IMR-90 (cell line): ENCODE measurements around the gene CDK8. TPM values are rescaled to one million over a fixed set of nuclear protein-coding genes. Genes with fewer than 3 reads are reported as not detected.

Experiments
- ATAC-seq: fragments of 200-7000 bp; cut with Tn5 transposase; 2 replicates; pipeline ENCODE4 v1.9.1; 2020; ENCODE audit warnings: low read depth, mild to moderate bottlenecking, moderate library complexity
- BruUV-seq: library from RNA; stranded (reverse); fragments of 400-500 nt; replicated peaks from 2 replicates; lab custom pipeline; 2021; lab: Mats Ljungman, UMichigan
- CTCF ChIA-PET: fragments of 300-600 bp; formaldehyde crosslinking; extraction: SDS; loops from one replicate; lab custom pipeline; 2021; ENCODE audit warnings: antibody characterized with exemption; lab: Yijun Ruan, JAX
- POLR2A ChIA-PET: fragments of 300-600 bp; sonication (Branson Sonifier 250); formaldehyde crosslinking; loops from one replicate; lab custom pipeline; 2022; ENCODE audit warnings: antibody characterized with exemption; ENCODE audit not compliant: unreplicated experiment; lab: Charles Lee
- DNase-seq: peaks from one replicate; pipeline ENCODE4 v3.0.0; 2013
- H2AFZ ChIP-seq: replicated peaks from 2 replicates; pipeline ENCODE3; 2013; ENCODE audit warnings: low read length, mild to moderate bottlenecking; ENCODE audit not compliant: poor library complexity
- H2AK5ac ChIP-seq: 2 replicates; pipeline ENCODE4 v1.6.1; 2013; ENCODE audit warnings: low read depth, low read length, inconsistent platforms
- H2AK9ac ChIP-seq: replicated peaks from 2 replicates; pipeline ENCODE3; 2013; ENCODE audit warnings: mild to moderate bottlenecking, low read depth, low read length, moderate library complexity; ENCODE audit not compliant: poor library complexity
- H2BK120ac ChIP-seq: 2 replicates; pipeline ENCODE4 v1.6.1; 2013; ENCODE audit warnings: low read depth, low read length, inconsistent platforms
- H2BK15ac ChIP-seq: 3 replicates; pipeline ENCODE4 v1.6.1; 2013; ENCODE audit warnings: low read depth, low read length, inconsistent platforms
- H2BK20ac ChIP-seq: 2 replicates; pipeline ENCODE4 v1.6.1; 2013; ENCODE audit warnings: low read depth, mild to moderate bottlenecking, inconsistent platforms, low read length, moderate library complexity
- H2BK5ac ChIP-seq: 2 replicates; pipeline ENCODE4 v1.6.1; 2013; ENCODE audit warnings: mild to moderate bottlenecking, low read depth, low read length, inconsistent platforms; ENCODE audit not compliant: poor library complexity, severe bottlenecking
- H3K14ac ChIP-seq: replicated peaks from 2 replicates; pipeline ENCODE4 v1.6.1; 2013; ENCODE audit warnings: low read depth, low read length, inconsistent platforms
- H3K18ac ChIP-seq: 2 replicates; pipeline ENCODE4 v1.6.1; 2013; ENCODE audit warnings: low read depth, low read length, control low read depth
- H3K23ac ChIP-seq: 2 replicates; pipeline ENCODE4 v1.6.1; 2013; ENCODE audit warnings: low read depth, low read length, inconsistent platforms
- H3K27ac ChIP-seq: 2 replicates; pipeline ENCODE4 v1.5.1; 2013; ENCODE audit warnings: mild to moderate bottlenecking, control low read depth, low read length; ENCODE audit not compliant: insufficient read depth
- H3K27me3 ChIP-seq: 2 replicates; pipeline ENCODE4 v1.6.1; 2013; ENCODE audit warnings: low read length; ENCODE audit not compliant: control insufficient read depth, insufficient read depth
- H3K36me3 ChIP-seq: 2 replicates; pipeline ENCODE4 v1.6.1; 2013; ENCODE audit warnings: low read length, mixed read lengths; ENCODE audit not compliant: control insufficient read depth, insufficient read depth
- H3K4ac ChIP-seq: 2 replicates; pipeline ENCODE4 v1.6.1; 2013; ENCODE audit warnings: low read depth, low read length, inconsistent platforms
- H3K4me1 ChIP-seq: 2 replicates; pipeline ENCODE4 v1.6.1; 2013; ENCODE audit warnings: low read length, mixed read lengths; ENCODE audit not compliant: control insufficient read depth, insufficient read depth
- H3K4me2 ChIP-seq: 2 replicates; pipeline ENCODE4 v1.6.1; 2013; ENCODE audit warnings: low read depth, mild to moderate bottlenecking, control low read depth, low read length, moderate library complexity
- H3K4me3 ChIP-seq: 2 replicates; pipeline ENCODE4 v1.5.1; 2013; ENCODE audit warnings: low read depth, mild to moderate bottlenecking, control low read depth, low read length, moderate library complexity; ENCODE audit not compliant: insufficient read depth
- H3K56ac ChIP-seq: 2 replicates; pipeline ENCODE4 v1.6.1; 2013; ENCODE audit warnings: low read length, inconsistent platforms; ENCODE audit not compliant: insufficient read depth; ENCODE audit errors: extremely low read depth
- H3K79me1 ChIP-seq, 2 experiments: 2 replicates each; pipeline ENCODE4 v1.6.1; 2013; ENCODE audit warnings: low read length in 2 of 2, inconsistent platforms in 1 of 2, low read depth in 1 of 2
- H3K9ac ChIP-seq: 2 replicates; pipeline ENCODE4 v1.6.1; 2013; ENCODE audit warnings: low read depth, low read length, control low read depth
- H3K9me1 ChIP-seq: 2 replicates; pipeline ENCODE4 v1.6.1; 2013; ENCODE audit warnings: low read length, inconsistent platforms; ENCODE audit not compliant: insufficient read depth
- H3K9me3 ChIP-seq: 2 replicates; pipeline ENCODE4 v1.6.1; 2013; ENCODE audit warnings: low read length; ENCODE audit not compliant: control insufficient read depth, insufficient read depth
- H4K20me1 ChIP-seq: 2 replicates; pipeline ENCODE4 v1.6.1; 2013; ENCODE audit warnings: low read length, inconsistent platforms; ENCODE audit not compliant: insufficient read depth
- H4K5ac ChIP-seq: 2 replicates; pipeline ENCODE4 v1.6.1; 2013; ENCODE audit warnings: mild to moderate bottlenecking, low read depth, low read length, control low read depth
- H4K8ac ChIP-seq, 2 experiments: 2 replicates each; pipeline ENCODE4 v1.6.1; 2013; ENCODE audit warnings: low read depth in 2 of 2, low read length in 2 of 2, control low read depth in 1 of 2, inconsistent platforms in 1 of 2
- H4K91ac ChIP-seq: 2 replicates; pipeline ENCODE4 v1.6.1; 2013; ENCODE audit warnings: low read depth, low read length, inconsistent platforms; ENCODE audit not compliant: insufficient read depth
- BHLHE40 ChIP-seq: fragments of 150-350 bp; IDR thresholded peaks from 2 replicates; pipeline ENCODE4 v1.6.1; 2016; ENCODE audit warnings: mild to moderate bottlenecking, low read depth, low read length
- CEBPB ChIP-seq: IDR thresholded peaks from 2 replicates; pipeline ENCODE4 v1.6.1; 2012; ENCODE audit warnings: low read depth, low read length, improper control_type of control experiment
- CHD1 ChIP-seq: IDR thresholded peaks from 2 replicates; pipeline ENCODE4 v1.6.1; 2012; ENCODE audit warnings: low read depth, low read length, improper control_type of control experiment
- CTCF ChIP-seq: conservative IDR thresholded peaks from 2 replicates; pipeline ENCODE4 v1.5.1; 2012; ENCODE audit warnings: mild to moderate bottlenecking, low read depth, low read length, improper control_type of control experiment
- ELK1 ChIP-seq: fragments of 150-350 bp; IDR thresholded peaks from 2 replicates; pipeline ENCODE4 v1.6.1; 2016; ENCODE audit warnings: low read depth, mild to moderate bottlenecking, low read length, moderate library complexity, borderline replicate concordance
- FOS ChIP-seq: fragments of 150-350 bp; IDR thresholded peaks from 2 replicates; pipeline ENCODE4 v1.6.1; 2016; ENCODE audit warnings: low read depth, low read length
- MAFK ChIP-seq: IDR thresholded peaks from 2 replicates; pipeline ENCODE4 v1.6.1; 2012; ENCODE audit warnings: low read depth, low read length, improper control_type of control experiment
- MAZ ChIP-seq: IDR thresholded peaks from 2 replicates; pipeline ENCODE4 v1.6.1; 2012; ENCODE audit warnings: low read depth, mild to moderate bottlenecking, low read length, improper control_type of control experiment, moderate library complexity, borderline replicate concordance
- NFE2L2 ChIP-seq: fragments of 150-350 bp; IDR thresholded peaks from 2 replicates; pipeline ENCODE4 v1.6.1; 2016; ENCODE audit warnings: low read depth, mild to moderate bottlenecking, low read length
- POLR2A ChIP-seq: IDR thresholded peaks from 2 replicates; pipeline ENCODE4 v1.6.1; 2012; ENCODE audit warnings: mild to moderate bottlenecking, low read depth, low read length
- RFX5 ChIP-seq: IDR thresholded peaks from 2 replicates; pipeline ENCODE4 v1.8.0; 2012; ENCODE audit warnings: low read depth, mild to moderate bottlenecking, low read length, moderate library complexity
- SMC3 ChIP-seq: fragments of 150-350 bp; IDR thresholded peaks from 2 replicates; pipeline ENCODE4 v1.6.1; 2016; ENCODE audit warnings: low read depth, mild to moderate bottlenecking, antibody characterized with exemption, low read length, moderate library complexity
- USF2 ChIP-seq: fragments of 150-350 bp; IDR thresholded peaks from 2 replicates; pipeline ENCODE4 v1.6.1; 2017; ENCODE audit warnings: mild to moderate bottlenecking, antibody characterized with exemption, low read length, low read depth
- WGBS, 2 experiments: methylation state at CpG; one replicate each; pipeline versions ENCODE4 v1.1.5 to v1.1.7; 2013; ENCODE audit warnings: missing lambda C conversion rate in 2 of 2; ENCODE audit not compliant: insufficient read length in 1 of 2; ENCODE audit errors: extremely low coverage in 2 of 2; 5-methylcytosine and 5-hydroxymethylcytosine counted together
- dilution Hi-C: fragments of 300-500 bp; cut with HindIII; formaldehyde crosslinking; loops from one replicate; pipeline ENCODE4 v1.14.3; 2018; ENCODE audit warnings: low sequenced_read_pairs; ENCODE audit not compliant: unreplicated experiment
- in situ Hi-C: fragments of 300-500 bp; cut with MboI; formaldehyde crosslinking; loops from 3 replicates; pipeline ENCODE4 v1.14.3; 2019; ENCODE audit warnings: low sequenced_read_pairs, inconsistent platforms, mixed read lengths
- intact Hi-C: fragments of 100-400 bp; cut with micrococcal nuclease; formaldehyde crosslinking; loops from 2 replicates; pipeline ENCODE4 v1.10.0; 2022
- polyA plus RNA-seq, 3 experiments: library from polyadenylated mRNA; depleted of rRNA; stranded (reverse); fragments of >200 nt; gene quantifications; 2 replicates each; pipeline ENCODE4 v1.2.3, GENCODE V29; 2012; ENCODE audit warnings: low replicate concordance in 1 of 3
- total RNA-seq: library from RNA; depleted of rRNA; stranded (reverse); fragments of >200 nt; gene quantifications from 2 replicates; pipeline ENCODE4 v1.2.3, GENCODE V29; 2012

Gene CDK8
- total and polyA plus RNA-seq, 2 of the 4 experiments (the other 2 are of a cell fraction) = 15.4 to 19.0 TPM

GRCh38 chr13:26435646-26436045 lies 181.7 kb downstream of the CDK8 start:
- no peak overlapping the region for H2AK9ac ChIP-seq
- no peak overlapping the region for H3K9ac ChIP-seq
- H3K27me3 ChIP-seq = no peaks in the 10 kb centered on the region
- TF ChIP-seq NFE2L2 (no peak), CTCF (no peak), ELK1 (no peak), CHD1 (no peak), BHLHE40 (no peak), USF2 (no peak), CEBPB (no peak), MAFK (no peak), POLR2A (no peak), SMC3 (no peak), MAZ (no peak), FOS (no peak), RFX5 (no peak)
- H2BK120ac ChIP-seq = no peak overlapping the region
- H3K4me3 ChIP-seq = no peak overlapping the region
- no peak overlapping the region for H3K23ac ChIP-seq
- H4K8ac ChIP-seq = no peak overlapping the region
- H2BK20ac ChIP-seq = no peak overlapping the region
- H3K4me2 ChIP-seq = no peak overlapping the region
- no peaks in the 10 kb centered on the region for H3K36me3 ChIP-seq
- no peak overlapping the region for H4K91ac ChIP-seq
- no peaks in the 10 kb centered on the region for H4K20me1 ChIP-seq
- ChIA-PET POLR2A (no interaction called here), CTCF (no interaction called here)
- H3K56ac ChIP-seq = no peak overlapping the region
- 33% methylated on average over 1 of the region's 3 CpGs; no CpG with 5 or more reads in 1 of the 2 experiments for WGBS, 2 experiments
- H2BK15ac ChIP-seq = no peak overlapping the region
- H2AFZ ChIP-seq = no peak overlapping the region
- no peaks in the 10 kb centered on the region for H3K9me1 ChIP-seq
- no peak overlapping the region for H3K18ac ChIP-seq
- peaks cover 15% of the 10 kb centered on the region for H3K9me3 ChIP-seq
- in situ Hi-C loops (no loop called here), dilution Hi-C loops (no loop called here), intact Hi-C loops (no loop called here)
- H3K79me1 ChIP-seq = no peaks in the 10 kb centered on the region
- H2AK5ac ChIP-seq = no peak overlapping the region
- BruUV-seq = no TSS peak
- DNase-seq = no peak
- no peak for ATAC-seq
- no peak overlapping the region for H3K14ac ChIP-seq
- H4K5ac ChIP-seq = no peak overlapping the region
- H3K4me1 ChIP-seq = no peaks in the 10 kb centered on the region
- no peak overlapping the region for H3K4ac ChIP-seq
- no peak overlapping the region for H3K27ac ChIP-seq
- no peak overlapping the region for H2BK5ac ChIP-seq
